CD4-positive, alpha-beta memory T cell (primary cell): ENCODE measurements around the gene MAGI2. TPM values are rescaled to one million over a fixed set of nuclear protein-coding genes. Genes with fewer than 3 reads are reported as not detected.

Experiments used
- CTCF ChIA-PET: fragments of 350-600 bp; sonication (Branson Sonifier 250); formaldehyde crosslinking; loops from one replicate; lab custom pipeline; 2021; ENCODE audit warnings: inconsistent platforms; ENCODE audit not compliant: partially characterized antibody; lab: Charles Lee
- POLR2A ChIA-PET: fragments of 350-600 bp; sonication (Branson Sonifier 250); formaldehyde crosslinking; loops from one replicate; lab custom pipeline; 2021; ENCODE audit not compliant: partially characterized antibody; lab: Charles Lee
- DNase-seq, 5 donors: peaks; one replicate each; pipeline versions ENCODE4 v3.0.0 to v3.0.0-alpha.2; 2020 to 2022; ENCODE audit warnings: mixed read lengths in 1 of 5
- H3K27ac ChIP-seq: one replicate; pipeline ENCODE4 v1.7.0; 2013; ENCODE audit warnings: low read depth, low read length
- H3K27me3 ChIP-seq: 2 replicates; pipeline ENCODE4 v1.7.0; 2013; ENCODE audit warnings: mild to moderate bottlenecking, low read length, moderate library complexity; ENCODE audit not compliant: insufficient read depth
- H3K36me3 ChIP-seq: 2 replicates; pipeline ENCODE4 v1.7.0; 2013; ENCODE audit warnings: mild to moderate bottlenecking, low read length, moderate library complexity; ENCODE audit not compliant: insufficient read depth
- H3K4me1 ChIP-seq: 2 replicates; pipeline ENCODE4 v1.7.0; 2013; ENCODE audit warnings: mild to moderate bottlenecking, low read length, moderate library complexity; ENCODE audit not compliant: insufficient read depth
- H3K4me3 ChIP-seq, 2 donors: one replicate each; pipeline ENCODE4 v1.7.0; 2013; ENCODE audit warnings: low read length in 2 of 2, mild to moderate bottlenecking in 1 of 2
- H3K9me3 ChIP-seq, 2 donors: one replicate each; pipeline ENCODE4 v1.7.0; 2013; ENCODE audit warnings: low read length in 2 of 2, control low read depth in 1 of 2; ENCODE audit not compliant: control insufficient read depth in 1 of 2
- H3K27ac Mint-ChIP-seq, 7 donors: one replicate each; pipeline ENCODE4 v1.8.0; 2020 to 2021; ENCODE audit warnings: mixed read lengths in 7 of 7, mild to moderate bottlenecking in 6 of 7, inconsistent platforms in 3 of 7, moderate library complexity in 3 of 7
- H3K27me3 Mint-ChIP-seq, 2 donors: one replicate each; pipeline ENCODE4 v1.8.0; 2020 to 2021; ENCODE audit warnings: mixed read lengths in 2 of 2
- H3K36me3 Mint-ChIP-seq, 2 donors: one replicate each; pipeline ENCODE4 v1.8.0; 2020 to 2021; ENCODE audit warnings: mixed read lengths in 2 of 2, inconsistent platforms in 1 of 2, mild to moderate bottlenecking in 1 of 2
- H3K4me1 Mint-ChIP-seq, 4 donors: one replicate each; pipeline ENCODE4 v1.8.0; 2020 to 2021; ENCODE audit warnings: mixed read lengths in 4 of 4, mild to moderate bottlenecking in 1 of 4
- H3K4me3 Mint-ChIP-seq, 8 donors: one replicate each; pipeline ENCODE4 v1.8.0; 2020 to 2021; ENCODE audit warnings: mixed read lengths in 8 of 8, mild to moderate bottlenecking in 7 of 8, moderate library complexity in 6 of 8, inconsistent platforms in 3 of 8
- H3K9me3 Mint-ChIP-seq, 8 donors: one replicate each; pipeline ENCODE4 v1.8.0; 2020 to 2021; ENCODE audit warnings: mixed read lengths in 8 of 8, mild to moderate bottlenecking in 5 of 8, inconsistent platforms in 3 of 8, moderate library complexity in 1 of 8
- intact Hi-C: fragments of 100-400 bp; cut with micrococcal nuclease; formaldehyde crosslinking; loops from one replicate; pipeline ENCODE4 v1.15.1; 2023
- polyA plus RNA-seq, 2 donors: library from polyadenylated mRNA; unstranded; fragments of 300-500 nt; fragmentation: Illumina TruSeq; gene quantifications; one replicate each; pipeline ENCODE4 v1.2.3, GENCODE V29; 2021
- total RNA-seq, 2 experiments: library from RNA; stranded (reverse); gene quantifications; one replicate each; pipeline ENCODE4 v1.2.3, GENCODE V29; 2021

Gene MAGI2
- total and polyA plus RNA-seq, 4 experiments from 2014 or later = 0.23 to 0.25 TPM; not detected in 2

DNA sequence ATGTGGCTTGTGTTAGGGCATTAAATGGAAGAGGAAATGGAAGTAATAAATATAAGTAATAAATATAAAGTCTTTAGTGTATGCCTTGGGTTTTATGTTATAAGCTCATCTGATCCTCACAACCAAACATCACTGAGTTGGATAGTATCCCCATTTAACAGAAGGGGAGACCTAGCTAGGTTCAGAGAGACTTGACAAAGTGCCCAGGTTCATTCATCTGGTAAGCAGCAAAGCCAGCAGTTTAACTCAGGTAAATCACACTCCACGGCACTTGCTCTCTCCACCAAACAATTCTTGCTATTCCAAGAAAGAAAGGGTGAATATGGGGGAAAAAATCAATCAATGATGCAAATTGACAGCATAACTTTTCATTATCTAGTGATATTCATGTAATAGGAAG is 167.3 kb downstream of the MAGI2 start:
- no peaks in the 10 kb centered on the region for H3K4me1 Mint-ChIP-seq
- ChIA-PET POLR2A (no interaction called here), CTCF (no interaction called here)
- peaks cover 0 to 3% (median 0%) of the 10 kb centered on the region in 8 donors for H3K9me3 Mint-ChIP-seq
- intact Hi-C loops = no loop called here
- no peak overlapping the region for H3K4me3 Mint-ChIP-seq
- no peaks in the 10 kb centered on the region for H3K4me1 ChIP-seq
- no peaks in the 10 kb centered on the region for H3K27me3 Mint-ChIP-seq
- H3K27ac Mint-ChIP-seq = no peak overlapping the region
- no peak overlapping the region for H3K4me3 ChIP-seq
- no peak overlapping the region for H3K27ac ChIP-seq
- DNase-seq = no peak
- H3K36me3 Mint-ChIP-seq = no peaks in the 10 kb centered on the region
- no peaks in the 10 kb centered on the region for H3K9me3 ChIP-seq
- H3K36me3 ChIP-seq = no peaks in the 10 kb centered on the region
- no peaks in the 10 kb centered on the region for H3K27me3 ChIP-seq

DNA sequence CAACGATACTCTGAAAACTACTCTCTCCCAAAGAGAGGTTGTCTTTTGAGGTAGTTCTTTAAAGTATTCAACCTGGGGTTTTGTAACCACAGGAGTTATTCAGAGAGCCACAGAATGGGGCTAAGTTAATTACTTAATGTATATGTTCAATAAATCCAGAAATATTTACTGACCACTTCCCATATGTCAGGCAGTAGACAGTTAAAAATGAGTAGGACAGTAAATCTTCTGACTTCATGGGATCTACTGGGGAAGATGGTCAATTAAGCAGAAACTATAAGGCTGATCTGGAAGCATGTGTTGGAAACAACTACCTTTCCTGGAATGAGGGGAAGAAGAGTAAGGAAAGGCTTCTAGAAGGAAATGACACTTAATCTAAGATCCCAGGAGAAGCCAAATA is 167.7 kb downstream of the MAGI2 start:
- POLR2A ChIA-PET = no interaction called here
- CTCF ChIA-PET = interaction anchor here (1.0 kb wide), 1 partner anchor 1267 kb away, joined by 3 read pairs; no protein-coding TSS in a partner anchor

DNA sequence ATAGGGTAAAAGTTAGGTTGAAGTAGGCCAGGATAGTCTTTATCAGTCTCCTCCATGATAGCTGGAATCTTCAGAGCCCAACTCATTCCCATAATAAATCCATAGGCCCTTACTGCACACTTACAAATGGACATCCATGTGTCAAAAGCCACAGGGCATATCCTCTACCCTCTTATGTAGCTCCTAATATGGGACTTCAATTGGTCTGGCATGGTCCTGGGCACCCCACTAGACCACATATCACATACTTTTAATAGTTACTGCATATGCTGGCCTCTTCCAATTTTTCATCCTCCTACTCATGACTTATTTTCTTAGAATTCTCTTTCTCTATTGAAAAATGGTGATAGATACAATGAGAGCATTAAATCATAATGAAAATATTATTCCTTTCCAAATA is 169.3 kb downstream of the MAGI2 start:
- no peak overlapping the region for H3K27ac Mint-ChIP-seq
- intact Hi-C loops = no loop called here
- H3K27me3 Mint-ChIP-seq = peaks cover 0 to 3% of the 10 kb centered on the region in 2 donors
- Histone ChIP-seq H3K27ac (no peak overlapping the region), H3K36me3 (no peaks in the 10 kb centered on the region), H3K4me1 (no peaks in the 10 kb centered on the region), H3K27me3 (no peaks in the 10 kb centered on the region), H3K4me3 (no peak overlapping the region), H3K9me3 (no peaks in the 10 kb centered on the region)
- H3K4me3 Mint-ChIP-seq = no peak overlapping the region
- H3K4me1 Mint-ChIP-seq = no peaks in the 10 kb centered on the region
- H3K9me3 Mint-ChIP-seq = peaks cover 0 to 6% (median under 1%) of the 10 kb centered on the region in 8 donors
- ChIA-PET POLR2A (no interaction called here), CTCF (no interaction called here)
- H3K36me3 Mint-ChIP-seq = no peaks in the 10 kb centered on the region
- no peak for DNase-seq

More for the DNA sequence above, 167.7 kb downstream of the MAGI2 start:
- H3K27me3 ChIP-seq = no peaks in the 10 kb centered on the region
- no peak overlapping the region for H3K27ac ChIP-seq
- H3K9me3 Mint-ChIP-seq = peaks cover 0 to 3% (median 0%) of the 10 kb centered on the region in 8 donors
- no peaks in the 10 kb centered on the region for H3K4me1 Mint-ChIP-seq
- H3K4me1 ChIP-seq = no peaks in the 10 kb centered on the region
- no peak overlapping the region for H3K4me3 ChIP-seq
- no peak overlapping the region for H3K4me3 Mint-ChIP-seq
- DNase-seq = no peak
- H3K36me3 Mint-ChIP-seq = no peaks in the 10 kb centered on the region
- H3K27me3 Mint-ChIP-seq = no peaks in the 10 kb centered on the region
- no peaks in the 10 kb centered on the region for H3K36me3 ChIP-seq
- H3K27ac Mint-ChIP-seq = no peak overlapping the region
- no peaks in the 10 kb centered on the region for H3K9me3 ChIP-seq
- intact Hi-C loops = no loop called here

DNA sequence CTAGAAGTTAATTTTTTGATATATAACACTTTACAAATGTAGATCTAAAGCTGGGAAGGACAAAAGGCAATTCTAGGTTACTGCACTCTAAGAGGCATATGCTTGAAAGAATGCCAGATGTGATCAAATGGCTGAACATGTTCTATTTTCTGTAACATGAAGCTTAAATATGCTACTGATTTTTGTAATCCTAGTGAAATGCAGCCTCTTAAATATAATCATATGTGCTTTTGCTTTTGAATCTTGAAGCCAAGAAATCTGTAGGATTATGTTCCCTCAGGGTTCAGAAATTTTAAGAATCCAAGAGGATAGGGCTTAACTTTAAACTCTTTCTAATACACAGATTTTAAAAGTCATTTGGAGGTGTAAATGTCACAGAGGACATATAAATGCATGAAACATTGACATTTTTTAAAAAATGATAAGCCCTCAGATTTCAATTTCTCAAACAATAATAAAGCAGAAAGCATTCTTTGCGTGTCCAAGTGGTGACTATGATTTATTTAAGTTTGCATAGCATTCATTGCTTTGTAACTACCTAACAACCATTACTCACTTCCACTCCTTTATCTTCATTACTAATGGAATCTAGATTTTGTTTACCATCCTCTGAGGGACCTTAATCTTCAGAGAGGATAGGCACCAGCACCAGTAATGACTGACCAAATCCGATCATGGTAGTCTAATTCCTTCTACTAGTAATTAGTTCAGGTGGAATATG is 170.4 kb downstream of the MAGI2 start:
- POLR2A ChIA-PET = no interaction called here
- Mint-ChIP-seq H3K27ac (no peak overlapping the region), H3K4me3 (no peak overlapping the region), H3K9me3 (peaks cover 0 to 9% (median 1%) of the 10 kb centered on the region in 8 donors), H3K36me3 (no peaks in the 10 kb centered on the region), H3K27me3 (peaks cover 0 to 3% of the 10 kb centered on the region in 2 donors), H3K4me1 (no peaks in the 10 kb centered on the region)
- H3K4me1 ChIP-seq = no peaks in the 10 kb centered on the region
- no peaks in the 10 kb centered on the region for H3K27me3 ChIP-seq
- DNase-seq = no peak
- H3K27ac ChIP-seq = no peak overlapping the region
- no peaks in the 10 kb centered on the region for H3K36me3 ChIP-seq
- intact Hi-C loops = no loop called here
- no peaks in the 10 kb centered on the region for H3K9me3 ChIP-seq
- CTCF ChIA-PET = no interaction called here
- no peak overlapping the region for H3K4me3 ChIP-seq

DNA sequence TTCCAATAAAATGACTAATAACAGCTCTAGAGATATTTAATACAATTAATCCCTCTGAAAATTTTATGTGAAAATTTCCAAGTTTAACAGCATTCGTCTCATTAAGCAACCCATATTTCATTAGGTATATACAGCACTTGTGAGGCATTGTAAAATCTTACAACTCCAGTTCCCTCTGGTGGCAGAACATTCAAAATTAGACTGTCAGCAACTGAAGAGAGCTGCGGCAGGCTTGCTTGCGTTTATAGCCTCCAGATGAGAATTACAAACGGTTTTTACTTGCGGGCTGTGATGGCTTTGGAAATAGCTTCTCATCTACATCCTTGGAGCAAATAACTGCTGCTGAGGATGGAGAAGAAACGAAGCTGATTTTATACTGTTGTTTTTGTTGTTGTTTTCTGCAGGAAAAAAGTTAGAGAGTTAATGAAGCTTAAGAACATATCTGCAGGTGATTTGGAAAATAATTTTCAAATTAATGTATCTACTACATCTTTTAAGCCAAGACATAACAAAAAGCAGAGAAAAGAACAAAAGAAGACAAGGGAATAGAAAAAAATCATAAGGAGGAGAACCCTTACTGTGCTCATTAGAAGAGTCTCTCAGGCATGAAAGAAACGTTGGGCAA is 171.3 kb downstream of the MAGI2 start:
- ChIA-PET CTCF (no interaction called here), POLR2A (no interaction called here)
- Mint-ChIP-seq H3K4me1 (no peaks in the 10 kb centered on the region), H3K9me3 (peaks cover 0 to 11% (median 1%) of the 10 kb centered on the region in 8 donors), H3K36me3 (no peaks in the 10 kb centered on the region), H3K4me3 (no peak overlapping the region), H3K27me3 (peaks cover 0 to 3% of the 10 kb centered on the region in 2 donors), H3K27ac (no peak overlapping the region)
- no peak for DNase-seq
- no peaks in the 10 kb centered on the region for H3K36me3 ChIP-seq
- no peaks in the 10 kb centered on the region for H3K4me1 ChIP-seq
- no peak overlapping the region for H3K27ac ChIP-seq
- no peak overlapping the region for H3K4me3 ChIP-seq
- H3K9me3 ChIP-seq = no peaks in the 10 kb centered on the region
- intact Hi-C loops = no loop called here
- H3K27me3 ChIP-seq = no peaks in the 10 kb centered on the region

DNA sequence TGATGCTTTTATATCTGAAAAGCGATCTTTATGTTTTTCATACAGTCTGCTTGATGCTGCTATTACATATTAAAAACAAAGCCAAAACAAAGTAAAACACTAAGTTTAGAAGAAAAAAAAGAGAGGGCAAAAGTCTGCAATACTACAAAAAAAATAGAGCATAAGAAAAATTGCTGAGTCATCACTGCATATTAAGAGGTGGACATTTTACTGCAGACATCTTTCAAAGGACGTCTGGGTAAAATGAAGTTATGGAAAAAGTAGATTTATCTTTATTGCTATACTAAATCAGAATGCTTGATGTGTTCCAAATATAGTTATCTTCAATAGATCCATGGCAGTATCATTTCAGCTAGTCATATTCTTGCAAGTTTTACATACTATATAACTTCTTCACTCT is 172.0 kb downstream of the MAGI2 start:
- no peak overlapping the region for H3K4me3 Mint-ChIP-seq
- POLR2A ChIA-PET = no interaction called here
- CTCF ChIA-PET = no interaction called here

DNA sequence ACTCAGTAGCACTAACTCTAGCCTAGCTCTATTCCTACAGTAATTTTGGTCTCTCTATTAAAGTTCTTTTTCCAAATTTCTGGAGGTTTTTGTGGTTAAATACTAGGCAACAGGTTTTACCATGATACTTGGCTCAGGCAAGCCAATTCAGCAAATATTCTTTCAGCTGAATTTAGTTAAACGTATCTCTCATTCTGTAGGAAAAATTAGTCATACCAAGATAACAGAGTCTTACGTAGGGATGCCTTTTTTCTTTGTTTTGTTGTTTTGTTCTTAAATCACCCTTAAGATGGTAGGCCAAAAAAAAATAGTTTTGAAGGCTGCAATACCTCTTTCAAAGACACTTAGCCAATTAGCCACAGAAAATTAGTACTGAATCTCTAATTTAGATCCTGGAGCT is 180.5 kb downstream of the MAGI2 start:
- H3K4me1 ChIP-seq = no peaks in the 10 kb centered on the region
- peaks cover 0 to 5% (median 0%) of the 10 kb centered on the region in 8 donors for H3K9me3 Mint-ChIP-seq
- H3K36me3 ChIP-seq = no peaks in the 10 kb centered on the region
- no peaks in the 10 kb centered on the region for H3K27me3 Mint-ChIP-seq
- no peaks in the 10 kb centered on the region for H3K36me3 Mint-ChIP-seq
- H3K4me3 ChIP-seq = no peak overlapping the region
- DNase-seq = no peak
- H3K27ac Mint-ChIP-seq = no peak overlapping the region
- CTCF ChIA-PET = no interaction called here
- no peak overlapping the region for H3K27ac ChIP-seq
- H3K4me3 Mint-ChIP-seq = no peak overlapping the region
- POLR2A ChIA-PET = no interaction called here
- H3K4me1 Mint-ChIP-seq = no peaks in the 10 kb centered on the region
- no peaks in the 10 kb centered on the region for H3K27me3 ChIP-seq
- intact Hi-C loops = no loop called here
- H3K9me3 ChIP-seq = no peaks in the 10 kb centered on the region

More for the DNA sequence above, 172.0 kb downstream of the MAGI2 start:
- Histone ChIP-seq H3K27me3 (no peaks in the 10 kb centered on the region), H3K9me3 (no peaks in the 10 kb centered on the region), H3K4me1 (no peaks in the 10 kb centered on the region), H3K27ac (no peak overlapping the region), H3K36me3 (no peaks in the 10 kb centered on the region), H3K4me3 (no peak overlapping the region)
- Mint-ChIP-seq H3K9me3 (peaks cover 0 to 11% (median 1%) of the 10 kb centered on the region in 8 donors), H3K27ac (no peak overlapping the region), H3K4me1 (no peaks in the 10 kb centered on the region), H3K36me3 (no peaks in the 10 kb centered on the region), H3K27me3 (peaks cover 0 to 3% of the 10 kb centered on the region in 2 donors)
- no peak for DNase-seq
- intact Hi-C loops = no loop called here
